Activated CD8-positive, alpha-beta memory T cell treated with anti-CD3 and anti-CD28 coated beads, Interleukin-2, amount 50 U/mL, for 24 hours (primary cell): ENCODE results near the gene ATXN10.

Source experiments
- DNase-seq: peaks from one replicate; pipeline ENCODE4 v3.0.0-alpha.2; 2020; ENCODE audit errors: extremely low read depth

Gene ATXN10

DNA sequence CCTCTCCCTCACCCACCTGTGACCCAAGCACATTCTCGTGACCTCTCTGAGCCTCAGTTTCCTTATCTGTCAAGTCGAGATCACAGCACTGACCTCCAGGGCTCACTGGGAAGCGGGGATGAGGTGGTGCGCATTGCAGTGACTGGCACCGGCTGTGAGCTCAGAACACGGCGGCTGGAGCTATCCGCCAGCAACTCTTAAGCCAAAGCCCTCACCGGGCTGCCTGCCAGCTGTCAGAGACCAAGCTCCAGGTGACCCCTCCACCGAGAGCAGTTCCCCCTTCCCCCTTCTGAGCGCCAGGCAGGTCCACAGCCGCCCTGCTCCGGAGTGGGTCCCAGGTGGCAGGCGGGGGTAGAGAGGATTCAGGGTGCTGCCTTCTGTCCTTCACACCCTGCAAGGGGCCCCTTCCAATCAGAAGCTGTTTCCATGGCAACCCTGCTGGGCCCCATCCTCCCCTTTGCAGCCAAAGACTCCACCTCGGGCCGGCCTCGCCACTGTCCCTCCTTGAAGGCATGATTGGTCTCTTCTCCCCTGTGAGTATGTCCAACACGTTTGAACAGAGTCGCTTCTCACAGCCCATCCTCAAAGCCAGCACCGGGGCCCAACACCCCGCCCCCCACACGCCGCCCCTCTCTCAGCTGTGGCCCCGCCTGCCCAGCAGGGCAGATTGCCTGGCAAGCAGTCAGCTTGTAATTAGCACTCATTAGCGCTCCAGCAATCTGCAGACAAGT, 206.6 kb downstream of the ATXN10 start:
- DNase-seq: no peak

DNA sequence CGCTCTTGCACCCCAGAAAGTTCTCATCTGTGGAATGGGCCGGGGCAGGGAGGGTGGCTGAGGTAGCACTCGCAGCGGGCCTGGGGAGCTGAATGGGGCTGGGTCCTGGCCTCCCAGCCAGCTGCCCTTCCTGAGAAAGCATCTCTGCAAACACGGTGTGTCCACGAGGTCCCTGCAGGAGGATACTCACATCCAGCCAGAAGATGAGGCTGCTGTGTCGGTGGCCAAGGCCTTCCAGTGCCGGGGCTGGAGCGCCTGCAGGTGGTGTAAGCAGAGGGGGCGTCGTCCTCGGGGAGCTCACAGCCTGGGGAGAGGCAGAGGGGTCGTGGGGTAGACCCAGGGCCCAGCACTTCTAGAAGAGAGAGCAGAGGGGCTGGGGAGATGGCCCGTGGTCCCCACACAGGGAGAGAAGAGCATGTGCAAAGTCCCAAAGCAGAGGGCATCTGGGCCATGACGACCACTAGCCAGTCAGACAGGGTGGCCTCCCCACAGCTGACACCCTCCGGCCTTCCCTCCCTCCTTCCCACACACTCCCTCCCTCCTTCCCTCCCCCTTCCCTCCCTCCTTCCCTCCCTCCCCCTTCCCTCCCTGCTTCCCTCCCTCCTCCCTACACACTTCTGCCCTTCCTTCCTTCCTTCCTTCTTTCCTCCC, 207.4 kb downstream of the ATXN10 start:
- no peak for DNase-seq

DNA sequence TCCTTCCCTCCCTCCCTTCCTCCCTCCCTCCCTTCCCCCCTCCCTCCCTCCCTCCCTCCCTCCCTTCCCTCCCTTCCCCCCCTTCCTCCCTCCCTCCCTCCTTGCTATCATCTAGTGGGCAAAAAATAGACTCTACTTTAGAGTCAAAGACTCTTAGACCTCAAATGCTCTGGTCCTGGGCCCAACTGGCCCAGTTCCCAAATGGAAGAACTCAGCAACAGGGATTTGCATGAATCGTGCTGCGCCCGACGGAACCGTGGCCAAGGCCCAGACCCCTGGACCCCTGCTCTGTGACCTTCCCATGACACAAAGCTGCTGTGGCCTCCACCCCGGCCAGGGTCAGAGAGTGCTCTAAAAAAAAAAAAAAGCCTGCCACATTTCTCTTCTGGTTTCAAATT, 207.9 kb downstream of the ATXN10 start:
- DNase-seq: no peak

DNA sequence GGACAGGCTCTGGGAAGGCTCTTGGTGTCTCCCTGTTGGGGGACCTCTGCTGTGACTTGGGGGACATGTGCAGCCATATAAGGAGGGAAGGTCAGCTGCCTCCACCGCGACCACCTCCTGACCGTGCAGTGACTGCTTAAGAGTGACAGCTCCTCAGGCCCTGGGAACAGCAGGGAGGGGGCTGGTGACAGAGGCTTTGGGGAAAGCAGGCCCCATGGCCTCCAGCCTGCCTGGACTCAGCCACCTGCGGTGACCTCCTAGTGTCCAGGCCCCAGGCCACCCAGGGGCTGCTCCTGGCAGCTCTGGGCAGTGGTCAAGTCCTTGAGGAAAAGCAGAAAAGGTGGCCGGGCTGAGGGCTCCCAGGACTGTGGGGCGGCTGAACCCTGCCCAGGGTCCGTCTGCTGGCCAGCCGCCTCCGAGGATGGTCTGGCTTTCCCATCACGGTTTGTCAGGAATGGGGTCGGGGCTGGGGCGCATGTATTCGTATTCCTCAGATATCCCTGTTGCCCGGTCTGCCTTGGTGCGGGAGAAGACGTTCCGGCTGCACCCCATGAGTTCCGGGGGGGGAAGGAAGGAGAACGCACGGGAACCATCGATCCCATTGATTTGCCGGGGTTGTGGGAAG, 208.6 kb downstream of the ATXN10 start:
- no peak for DNase-seq

DNA sequence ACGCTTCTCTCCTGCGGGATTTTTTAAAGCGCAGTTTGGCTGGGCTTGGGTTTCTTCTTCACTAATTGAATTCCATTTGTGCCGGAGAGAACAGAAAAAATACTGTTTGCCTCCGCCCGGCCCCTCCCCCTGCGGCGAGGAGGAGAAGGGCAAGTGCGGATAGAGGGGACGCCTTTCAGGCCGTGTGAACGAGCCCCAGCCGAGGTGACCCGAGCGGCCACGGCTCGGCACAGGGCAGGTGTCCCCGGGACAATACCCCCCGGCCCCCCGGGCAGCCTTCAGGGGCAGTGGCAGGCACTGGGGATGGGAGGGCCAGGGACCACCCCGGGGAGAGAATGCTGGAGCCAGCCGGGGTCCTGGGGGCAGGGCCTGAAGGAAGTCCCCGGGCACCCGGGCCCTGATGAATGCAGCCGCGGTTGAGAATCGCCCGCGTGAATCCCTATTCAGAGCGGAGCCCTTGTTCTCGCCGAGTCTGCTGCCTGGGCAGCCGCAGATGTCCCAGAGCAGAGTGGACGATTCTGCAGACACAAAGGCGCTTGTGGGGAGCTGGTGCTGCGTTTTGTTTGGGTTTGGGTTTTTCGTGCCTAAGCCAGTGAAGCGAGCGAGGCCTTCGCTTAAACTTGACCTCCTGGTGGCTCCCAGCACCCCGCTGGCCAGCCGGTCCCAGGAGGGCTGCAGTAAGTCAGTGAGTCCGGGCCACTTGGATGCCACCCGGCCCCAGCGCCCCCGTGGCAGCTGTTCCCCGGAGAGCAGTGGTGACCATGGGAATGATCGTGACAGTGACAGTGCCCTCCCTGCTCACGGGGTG, 209.3 kb downstream of the ATXN10 start:
- DNase-seq: no peak

DNA sequence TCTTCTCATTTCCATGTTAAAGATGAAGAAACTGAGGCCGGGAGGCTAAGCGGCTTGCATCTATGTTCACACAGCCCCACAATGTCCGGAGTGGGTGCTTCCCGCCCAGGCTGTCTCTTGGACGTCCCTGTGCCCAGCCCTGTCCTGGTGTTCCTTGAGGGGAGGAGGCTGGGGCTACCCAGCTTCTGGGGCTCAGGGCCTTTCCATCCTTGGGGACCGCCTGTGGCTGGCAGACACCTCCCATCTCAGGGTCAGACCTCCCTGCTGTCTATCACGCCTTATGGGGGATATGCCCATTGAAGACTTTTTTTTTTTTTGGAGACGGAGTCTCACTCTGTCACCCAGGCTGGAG, 209.9 kb downstream of the ATXN10 start:
- DNase-seq: no peak

DNA sequence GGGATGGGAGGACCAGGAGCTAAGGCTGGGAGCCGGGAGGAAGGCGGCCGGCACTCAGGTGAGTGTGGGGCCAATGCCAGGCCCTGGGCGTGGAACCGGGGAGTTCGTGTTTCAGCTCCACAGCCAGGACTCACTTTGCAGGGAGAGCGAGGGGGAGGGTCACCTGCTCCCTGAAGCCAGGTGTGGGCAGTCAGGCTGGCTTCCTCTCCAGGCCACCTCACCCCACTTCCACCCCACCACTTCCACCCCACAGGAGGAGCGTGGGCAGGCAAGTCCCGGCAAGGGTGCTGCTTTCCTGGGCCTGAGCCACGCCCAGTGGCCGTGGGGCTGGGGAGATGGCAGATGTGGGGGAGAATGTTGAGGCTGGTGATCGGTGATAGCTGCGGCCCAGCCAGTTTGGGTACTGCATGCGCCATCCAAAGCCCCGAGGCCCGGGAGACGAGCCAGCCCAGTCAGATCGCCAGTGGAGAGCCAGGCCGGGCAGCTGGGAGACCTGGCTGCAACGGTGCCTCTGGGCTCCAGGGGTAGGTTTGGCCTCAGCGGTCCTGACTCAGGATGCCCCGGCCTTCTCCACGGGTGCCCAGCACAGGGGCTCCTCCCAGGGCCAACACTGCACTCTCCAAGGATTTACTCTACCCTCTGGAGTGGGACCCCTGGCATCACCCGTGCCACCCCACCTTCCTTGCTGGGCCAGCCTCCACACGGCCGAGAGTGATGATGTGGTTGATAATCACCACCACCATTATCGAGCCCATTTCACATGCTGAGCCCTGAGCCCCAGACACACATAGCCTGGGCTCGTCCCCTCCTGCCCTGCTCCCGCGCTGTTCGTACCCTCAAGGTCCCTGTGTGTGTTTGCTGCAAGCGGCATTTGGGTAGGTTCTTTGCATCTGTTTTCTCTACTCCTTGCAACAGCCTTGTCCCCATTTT, 211.5 kb downstream of the ATXN10 start:
- DNase-seq: no peak

DNA sequence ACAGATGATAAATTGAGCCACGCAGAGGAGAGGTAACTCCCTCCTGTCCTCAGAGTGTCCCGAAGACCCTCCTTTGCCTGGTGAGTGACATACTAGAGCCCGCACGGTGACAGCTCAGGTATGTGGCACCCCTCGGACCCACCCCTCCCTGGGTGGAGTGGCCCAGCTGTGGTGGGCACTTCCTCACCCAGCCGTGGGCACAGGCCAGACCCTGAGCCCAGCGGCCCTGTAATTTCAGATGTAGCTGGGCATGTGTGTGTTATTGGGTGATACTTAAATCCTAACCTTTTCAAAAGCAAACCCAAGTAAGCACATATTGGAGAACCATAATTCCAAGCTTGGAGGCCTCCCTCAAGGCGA, 212.2 kb downstream of the ATXN10 start:
- DNase-seq: no peak

DNA sequence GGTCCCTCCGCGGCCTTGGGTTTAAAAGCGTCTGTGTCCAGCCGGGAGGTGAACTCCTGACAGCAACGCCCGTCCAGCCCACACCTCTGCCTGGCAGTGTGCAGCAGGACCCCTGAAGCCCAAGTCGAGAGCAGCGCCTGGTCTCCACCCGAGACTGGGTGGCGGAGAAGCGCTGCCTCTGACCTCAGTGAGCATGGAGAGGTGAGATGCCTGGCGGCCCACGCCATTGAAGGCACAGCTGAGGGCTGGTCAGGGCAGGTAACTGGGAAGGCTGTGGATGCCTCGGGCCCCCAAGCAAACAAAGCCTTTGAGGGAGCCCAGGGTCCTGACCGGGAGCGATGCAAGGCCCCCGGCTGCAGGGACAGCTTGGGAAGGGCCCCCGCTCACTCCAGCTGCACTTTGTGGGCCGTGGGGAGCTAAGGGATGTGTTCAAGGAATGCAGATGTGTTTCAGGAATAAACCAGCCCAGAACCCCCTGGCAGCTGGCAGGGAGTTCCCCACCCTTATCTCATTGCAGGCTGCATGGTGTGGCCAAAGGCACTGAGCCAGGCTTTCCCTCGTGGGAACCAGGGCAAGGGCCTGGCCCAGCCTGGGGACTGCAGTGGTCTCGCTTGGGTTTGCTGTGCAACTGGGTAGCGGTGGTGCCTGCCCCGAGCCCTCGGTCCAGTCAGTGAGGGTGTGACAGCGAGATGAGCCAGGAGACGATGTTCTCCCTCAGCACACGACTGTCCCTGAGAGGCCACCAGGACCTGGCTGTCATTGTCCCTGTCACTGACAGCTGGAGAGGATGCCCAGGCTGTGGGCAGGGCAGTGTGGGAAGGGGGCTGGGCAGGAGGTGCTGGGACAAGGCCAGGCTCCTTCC, 212.8 kb downstream of the ATXN10 start:
- no peak for DNase-seq

DNA sequence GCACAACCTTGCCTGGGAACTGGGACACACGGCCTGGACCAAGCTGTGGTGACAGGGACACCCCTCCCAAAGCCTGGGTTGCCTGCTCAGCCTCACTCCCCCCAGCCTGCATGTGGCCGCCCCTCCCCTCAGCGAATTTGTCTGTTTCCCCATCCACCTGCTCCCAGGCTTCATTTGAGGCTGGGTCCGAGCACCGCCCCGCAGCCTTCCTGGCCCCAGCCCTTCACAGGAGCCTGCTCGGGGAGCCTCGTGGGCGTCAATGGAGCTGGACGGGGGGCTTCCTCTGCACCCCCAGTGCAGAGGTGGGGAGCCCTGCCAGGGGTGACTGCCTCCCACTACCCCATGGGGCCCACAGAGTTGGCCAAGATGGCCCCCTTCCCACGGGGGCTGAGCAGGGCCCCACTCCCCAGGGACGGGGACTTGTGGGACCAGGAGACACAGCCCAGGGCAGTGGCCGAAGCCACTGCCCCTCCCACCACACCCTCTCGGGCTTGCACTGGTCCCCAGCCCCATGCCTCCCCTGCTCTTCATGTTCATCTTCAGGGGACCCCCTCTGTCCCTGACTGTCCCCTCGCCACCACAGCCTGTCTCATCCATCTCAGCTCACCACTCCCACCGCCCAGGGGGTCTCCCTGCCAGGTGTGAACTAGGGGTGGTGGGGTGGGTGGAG, 213.7 kb downstream of the ATXN10 start:
- no peak for DNase-seq

DNA sequence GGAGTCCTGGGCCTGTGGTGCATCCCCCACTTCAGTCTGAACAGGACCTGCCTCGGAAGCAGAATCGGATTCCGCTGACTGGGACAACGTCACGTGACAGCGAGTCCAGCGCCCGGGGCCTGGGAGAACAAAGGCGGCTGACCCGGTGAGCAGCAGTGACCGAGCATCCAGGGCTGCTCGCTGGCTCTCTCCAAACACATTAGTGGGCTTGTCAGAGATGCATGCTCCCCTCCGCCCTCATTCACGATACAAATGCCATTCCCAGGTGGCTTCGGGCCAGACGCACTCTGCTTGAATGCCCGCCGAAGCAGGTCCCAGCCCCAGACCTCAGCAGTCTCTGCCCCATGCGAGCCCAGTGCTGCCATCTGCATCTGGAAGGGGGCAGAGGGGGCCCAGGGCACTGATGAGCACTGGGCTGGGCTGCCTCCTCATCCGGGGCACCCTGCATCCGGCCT, 214.3 kb downstream of the ATXN10 start:
- DNase-seq: no peak

DNA sequence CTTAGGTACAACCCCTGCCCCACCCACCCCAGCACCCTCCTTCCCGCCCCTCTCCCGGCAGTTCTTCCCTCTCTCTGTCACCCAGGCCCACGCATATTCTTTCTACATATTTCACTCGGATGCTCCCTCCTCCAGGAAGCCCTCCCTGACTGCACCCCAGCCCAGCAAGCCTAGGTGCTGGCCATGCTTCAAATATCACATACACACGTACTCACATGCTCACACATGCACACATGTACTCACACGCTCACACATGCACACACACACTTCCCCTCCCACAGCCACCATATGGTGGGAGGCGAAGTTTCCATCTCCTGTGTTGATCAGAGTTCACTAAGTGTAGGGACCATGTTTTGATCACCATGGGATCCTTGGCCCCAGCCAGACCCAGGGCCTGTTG, 214.9 kb downstream of the ATXN10 start:
- DNase-seq: no peak

DNA sequence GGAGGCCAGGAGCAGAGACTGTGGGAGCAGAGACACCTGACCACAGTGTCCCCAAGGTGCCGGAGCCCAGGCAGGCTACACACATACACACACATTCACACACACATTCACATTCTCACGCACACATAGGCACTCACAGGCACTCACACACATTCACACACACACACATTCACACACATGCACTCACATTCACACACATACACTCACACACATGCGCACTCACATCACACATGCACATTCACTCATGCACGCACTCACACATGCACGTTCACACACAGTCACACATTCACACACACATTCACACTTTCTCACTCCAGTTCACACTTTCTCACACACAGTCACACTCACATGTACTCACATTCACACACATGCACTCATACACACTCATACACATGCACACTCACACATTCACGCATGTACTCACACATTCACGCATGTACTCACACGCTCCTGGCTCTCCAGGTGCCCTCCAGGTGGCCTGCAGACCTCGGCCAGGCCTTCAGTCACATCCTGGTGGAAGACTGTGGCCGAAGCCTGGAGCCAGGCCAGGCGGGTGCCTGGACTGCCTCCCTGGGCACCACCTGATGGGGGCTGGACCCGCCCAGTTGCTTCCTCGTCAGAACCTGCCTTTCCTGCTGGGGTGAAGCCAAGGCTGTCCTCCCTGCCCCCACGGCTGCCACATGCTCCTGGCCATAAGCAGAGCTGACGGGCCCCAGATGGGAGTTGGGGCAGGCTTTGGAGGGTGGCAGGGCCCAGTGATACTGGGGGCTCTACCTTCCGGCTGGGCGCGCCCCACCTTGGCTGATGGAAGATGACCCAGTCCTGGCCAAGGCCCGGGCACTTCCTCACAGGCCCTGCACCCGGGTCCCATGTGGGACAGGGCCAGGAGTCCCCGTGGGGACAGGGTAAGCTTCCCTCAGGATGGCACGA, 215.8 kb downstream of the ATXN10 start:
- no peak for DNase-seq

DNA sequence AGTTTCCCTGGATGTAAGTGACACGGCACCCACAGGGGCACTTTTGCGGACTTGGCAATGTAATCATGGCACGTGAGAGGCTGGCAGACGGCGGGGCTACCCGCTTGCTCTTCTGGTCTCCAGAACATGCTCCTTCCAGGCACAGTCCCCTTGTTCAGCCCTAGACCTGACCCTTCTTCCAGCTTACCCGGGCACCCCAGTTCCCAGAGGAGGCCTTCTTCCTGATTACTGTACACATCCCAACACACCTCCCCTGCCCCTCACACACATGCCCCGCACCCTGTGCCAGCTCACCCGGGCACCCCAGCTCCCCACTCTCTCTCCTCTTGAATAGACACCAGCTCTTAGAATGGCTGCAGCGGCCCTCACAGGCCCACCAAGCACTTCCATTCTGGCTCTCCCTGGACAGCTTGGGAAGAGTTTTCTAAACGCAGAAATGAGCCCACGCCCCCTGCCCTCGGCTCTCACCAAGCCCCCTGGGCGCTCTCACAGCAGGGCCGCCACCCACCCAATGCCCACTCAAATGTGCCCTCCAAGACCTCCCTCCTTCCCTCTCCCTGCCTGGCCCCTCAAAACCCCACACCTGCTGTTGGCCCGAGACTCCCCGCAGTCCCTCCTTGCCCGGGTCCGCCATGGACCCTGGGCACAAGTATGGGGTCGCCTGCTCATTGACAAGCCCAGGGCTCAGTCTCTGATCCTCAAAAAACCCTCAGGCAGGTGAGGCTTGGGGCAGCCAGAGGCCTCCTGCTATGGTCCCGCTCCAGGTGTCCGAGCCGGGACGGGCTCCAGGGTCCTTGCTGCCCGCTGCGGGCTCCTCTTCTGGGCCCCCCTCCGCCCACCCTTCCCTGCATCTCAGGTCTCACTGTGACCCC, 216.8 kb downstream of the ATXN10 start:
- no peak for DNase-seq

DNA sequence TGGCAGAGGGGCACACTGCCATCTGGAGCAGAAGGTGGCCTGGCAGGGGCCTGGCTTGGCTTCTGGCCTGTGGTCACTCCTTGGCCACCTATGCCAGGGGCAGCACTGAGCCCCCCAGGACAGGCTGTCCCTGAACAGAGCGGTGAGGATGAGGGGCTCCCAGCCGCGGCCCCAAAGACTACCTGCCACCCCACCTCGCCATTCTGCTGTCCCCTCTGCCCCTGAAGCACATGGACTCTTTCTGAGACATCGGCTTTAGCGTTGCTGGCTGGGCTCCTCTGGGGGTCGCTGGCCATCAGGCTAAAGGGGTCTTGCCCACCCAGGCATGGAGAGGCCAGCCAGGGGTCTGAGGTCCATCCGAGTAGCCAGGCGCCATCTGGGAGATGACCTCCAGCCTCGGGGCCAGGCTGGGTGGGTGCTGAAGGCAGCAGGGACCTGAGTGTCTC, 217.5 kb downstream of the ATXN10 start:
- no peak for DNase-seq

DNA sequence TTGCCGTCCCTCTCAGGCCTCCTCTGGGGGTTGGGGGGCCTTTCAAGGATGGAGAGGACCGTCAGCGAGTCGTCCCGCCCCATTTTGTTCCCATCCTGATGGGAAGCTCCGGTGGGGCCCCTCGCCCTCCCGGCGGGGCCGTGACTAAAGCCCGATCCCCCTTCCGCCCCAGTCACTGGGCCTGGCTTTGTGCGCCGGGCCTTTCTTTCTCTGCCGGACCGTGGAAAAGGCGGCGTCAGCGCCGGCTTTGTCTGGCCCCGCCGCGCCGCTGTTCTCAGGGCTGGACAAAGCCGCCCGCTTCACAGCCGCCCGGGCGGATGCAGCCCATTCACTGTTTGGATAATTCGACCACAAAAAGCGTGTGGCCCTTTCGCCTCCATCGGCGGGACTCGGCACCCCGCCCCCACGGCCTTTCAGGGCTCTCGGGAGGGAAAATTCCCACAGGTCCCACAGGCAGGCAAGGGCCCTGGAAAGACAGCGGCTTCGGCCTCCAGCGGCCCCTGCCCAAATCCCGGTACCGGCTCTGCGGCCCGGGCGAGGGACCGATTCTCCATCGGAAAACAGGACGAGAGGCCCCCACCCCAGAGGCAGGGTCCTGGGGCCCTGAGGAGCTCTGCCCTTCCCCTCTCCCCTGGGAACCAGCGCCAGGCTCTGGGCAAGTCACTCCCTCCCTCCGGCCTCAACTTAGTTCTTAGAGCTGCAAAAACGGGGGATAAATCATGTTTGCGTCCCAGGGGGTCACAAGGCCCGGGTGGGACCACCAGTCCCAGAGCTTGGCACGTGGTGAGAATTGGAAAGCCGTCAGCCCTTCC, 218.1 kb downstream of the ATXN10 start:
- no peak for DNase-seq

DNA sequence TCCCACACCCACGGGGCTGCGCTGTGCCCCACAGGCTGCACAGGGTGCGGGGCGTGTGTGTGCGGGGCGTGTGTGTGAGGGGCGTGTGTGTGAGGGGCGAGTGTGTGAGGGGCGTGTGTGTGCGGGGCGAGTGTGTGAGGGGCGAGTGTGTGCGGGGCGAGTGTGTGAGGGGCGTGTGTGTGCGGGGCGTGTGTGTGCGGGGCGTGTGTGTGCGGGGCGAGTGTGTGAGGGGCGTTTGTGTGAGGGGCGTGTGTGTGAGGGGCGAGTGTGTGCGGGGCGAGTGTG, 218.7 kb downstream of the ATXN10 start:
- no peak for DNase-seq
